HG03439 (cell line): ENCODE results near the gene ZNF76.

Source experiments
- ATAC-seq: cut with Tn5 transposase; IDR thresholded peaks from one replicate; pipeline ENCODE4 v1.9.1; 2021; ENCODE audit warnings: mild to moderate bottlenecking, moderate library complexity; ENCODE audit not compliant: unreplicated experiment

Gene ZNF76

DNA sequence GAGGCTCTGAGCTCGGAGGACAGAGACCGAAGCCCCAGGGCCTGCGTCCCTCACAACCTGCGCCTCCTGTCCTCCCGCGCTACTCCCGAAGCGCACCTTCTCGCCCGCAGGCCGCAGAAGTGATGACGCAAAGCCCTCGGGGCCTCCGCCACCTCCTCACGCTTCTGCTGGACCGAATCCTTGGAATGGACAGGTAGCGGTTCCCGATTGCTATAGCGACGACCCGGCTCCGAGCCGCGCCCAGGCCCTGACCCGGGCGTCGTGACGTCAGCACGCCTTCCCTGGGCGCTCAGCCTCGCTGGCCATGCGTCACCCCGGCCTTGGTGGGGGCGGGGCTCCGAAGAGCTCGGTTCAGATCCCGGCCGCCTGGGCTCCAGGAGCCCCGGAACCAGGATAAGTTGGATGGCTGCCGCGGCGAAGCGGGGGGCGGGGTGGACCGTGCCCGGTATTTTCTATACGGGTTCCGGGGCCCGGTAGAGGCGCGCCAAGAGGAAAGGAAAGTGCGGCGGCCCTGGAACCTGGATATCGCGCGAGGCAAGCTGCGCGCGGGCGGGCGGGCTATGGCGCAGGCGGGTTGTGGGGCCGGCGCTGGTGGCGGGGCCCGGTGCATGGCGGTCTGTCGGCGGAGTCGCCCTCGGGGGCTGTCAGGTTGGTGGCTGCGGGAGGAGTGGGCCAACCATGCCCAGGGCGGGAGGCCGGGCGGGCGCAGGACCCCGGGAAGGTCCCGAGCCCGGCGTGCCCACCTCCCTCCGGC is at the start of gene ZNF76:
Gene ZNF76 (plus strand): TSS at position 542 of the 754 bp plus-strand sequence. CDS start 21,417 bp downstream, outside the sequence.
- ATAC-seq, result peak; percentile 87

DNA sequence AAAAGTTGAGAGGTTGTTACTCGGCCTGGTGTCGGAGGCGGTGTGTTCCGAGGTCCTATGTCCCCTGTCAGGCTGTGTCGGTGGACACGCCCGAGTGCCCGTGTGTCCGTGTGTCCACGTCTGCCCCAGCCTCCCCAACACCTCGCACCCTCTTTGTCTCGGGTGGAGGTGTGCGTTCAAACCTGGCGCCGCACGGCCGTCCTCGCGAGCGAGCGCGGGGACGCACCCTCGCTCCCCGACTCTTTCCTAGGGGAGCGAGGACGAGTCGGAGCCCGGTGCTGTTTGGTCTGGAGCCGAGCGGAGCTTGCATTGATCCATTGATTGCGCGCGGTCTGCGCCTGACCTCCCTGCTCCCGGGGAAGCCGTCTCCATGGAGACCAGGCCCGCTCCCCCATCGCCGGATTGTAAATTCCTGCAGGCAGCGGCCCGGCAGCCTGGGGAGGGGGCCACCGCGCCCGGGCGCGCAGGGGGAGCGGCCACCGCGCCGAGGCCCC is 46.2 kb upstream of the ZNF76 start:
- ATAC-seq, result no peak

DNA sequence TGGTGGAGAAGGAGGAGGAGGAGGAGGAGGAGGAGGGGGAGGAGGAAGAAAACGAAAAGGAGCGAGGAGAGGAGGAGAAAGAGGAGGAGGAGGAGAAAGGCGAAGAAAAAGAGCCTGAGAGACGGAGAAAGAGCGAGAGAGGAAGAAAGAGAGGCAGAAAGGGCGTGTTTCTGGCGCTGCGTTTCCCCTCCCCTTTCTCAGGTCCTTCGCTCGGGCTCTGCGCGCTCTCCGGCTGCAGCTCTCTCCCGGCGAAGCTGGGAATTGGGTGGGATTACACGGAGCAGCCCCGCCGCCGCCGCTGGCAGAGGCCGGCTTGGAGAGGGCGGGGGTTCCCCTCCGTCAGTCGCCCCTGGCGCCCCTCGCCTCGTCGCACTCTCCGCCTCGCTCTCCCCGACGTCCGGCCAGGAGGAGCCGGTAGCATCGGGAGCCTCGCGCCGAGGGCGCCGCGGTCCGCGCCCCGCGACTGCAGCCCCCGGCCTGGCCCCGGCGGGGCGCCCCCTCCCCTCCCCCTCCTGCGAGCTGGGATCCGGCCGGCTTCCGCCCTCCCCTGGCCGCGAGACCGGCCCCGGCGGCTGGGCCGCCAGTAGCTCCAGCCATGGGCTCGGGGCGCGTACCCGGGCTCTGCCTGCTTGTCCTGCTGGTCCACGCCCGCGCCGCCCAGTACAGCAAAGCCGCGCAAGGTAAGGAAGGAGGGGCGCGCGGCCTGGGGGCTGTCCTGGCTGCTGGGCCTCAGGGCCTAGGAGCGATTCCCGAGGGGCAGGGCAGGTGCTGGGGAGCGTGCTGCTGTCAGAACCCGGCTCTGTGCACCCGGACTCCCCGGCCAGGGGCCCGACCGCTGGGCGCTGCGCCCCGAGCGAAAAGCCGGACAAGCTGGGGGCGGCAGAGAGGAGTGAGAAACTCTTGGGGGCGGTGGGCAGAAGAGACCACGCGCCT is 45.4 kb upstream of the ZNF76 start, which contains the start of gene SCUBE3:
Gene SCUBE3 (plus strand): TSS at position 133 of the 933 bp plus-strand sequence. CDS start 463 bp downstream, at position 596.
- ATAC-seq, result no peak

DNA sequence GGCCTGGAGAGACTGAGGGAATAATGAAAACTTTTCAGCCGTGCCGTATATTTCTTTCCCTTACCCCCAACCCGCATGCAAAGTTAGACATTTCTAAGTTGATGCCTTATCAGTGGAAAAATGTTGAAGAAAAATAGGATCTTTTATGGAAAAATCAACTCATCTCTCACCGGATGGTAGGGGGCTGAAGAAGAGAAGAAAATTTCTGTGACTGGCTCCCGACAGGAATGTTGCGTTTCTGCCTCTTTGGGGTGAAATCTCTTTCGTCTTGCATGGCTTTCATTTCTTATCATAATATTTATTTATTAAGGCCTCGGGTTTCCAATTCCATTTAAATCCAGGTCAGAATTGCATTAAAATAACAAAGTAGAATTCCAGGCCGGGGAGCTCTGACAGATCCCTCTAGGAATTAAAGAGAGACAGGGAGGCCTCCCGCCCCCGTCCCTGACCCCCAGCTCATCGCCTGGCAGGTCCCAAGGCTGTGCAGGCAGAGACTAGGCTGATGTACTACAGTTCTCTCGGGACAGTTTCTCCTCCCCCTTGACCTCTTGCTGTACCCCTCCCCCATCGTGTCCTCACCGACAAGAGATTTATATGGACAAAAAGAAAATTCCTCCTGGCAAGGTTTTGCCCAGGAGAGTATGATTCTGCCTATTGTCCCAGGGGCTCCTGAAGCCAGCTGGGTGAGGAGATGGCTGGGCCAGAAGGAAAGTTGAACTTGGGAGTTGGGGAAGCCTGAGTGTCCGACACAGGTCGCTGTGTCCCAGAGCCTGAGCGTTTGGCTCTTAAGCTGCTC is 44.5 kb upstream of the ZNF76 start:
- ATAC-seq, result no peak

DNA sequence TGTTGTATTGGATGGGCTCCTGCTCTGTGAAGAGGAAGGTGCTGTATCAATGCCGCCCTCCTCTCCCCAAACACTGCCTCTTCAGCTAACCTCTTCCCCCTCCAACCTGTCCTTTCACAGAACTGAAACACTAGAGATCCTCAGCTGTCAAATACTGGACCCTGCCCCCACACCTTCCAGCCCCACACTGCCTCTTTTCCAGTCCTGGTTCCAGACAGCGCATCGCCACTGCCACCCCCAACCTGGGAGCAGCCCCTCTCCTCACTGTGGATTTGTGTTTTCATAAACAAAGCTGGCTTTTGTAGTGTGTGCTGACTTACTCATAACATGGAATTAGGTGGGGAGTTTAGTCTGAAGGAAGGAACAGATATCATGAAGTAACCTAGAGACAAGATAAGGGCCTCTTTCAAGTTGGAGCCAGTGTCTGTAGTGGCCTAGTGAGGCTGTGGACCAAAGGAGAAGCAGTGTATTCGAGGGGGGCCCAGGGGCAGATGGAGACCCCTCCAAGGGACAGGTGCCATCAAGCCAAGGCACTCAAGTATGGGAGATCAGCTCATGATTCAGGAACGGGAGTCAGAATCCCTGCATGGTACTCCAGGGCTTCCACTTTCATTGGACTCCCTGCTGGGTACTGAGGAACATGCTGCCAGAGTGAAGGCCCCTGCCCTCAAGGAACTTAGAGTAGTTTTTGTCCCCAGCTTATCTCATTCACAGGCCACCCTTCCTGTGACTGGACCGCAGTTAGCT is 43.7 kb upstream of the ZNF76 start:
- no peak for ATAC-seq

DNA sequence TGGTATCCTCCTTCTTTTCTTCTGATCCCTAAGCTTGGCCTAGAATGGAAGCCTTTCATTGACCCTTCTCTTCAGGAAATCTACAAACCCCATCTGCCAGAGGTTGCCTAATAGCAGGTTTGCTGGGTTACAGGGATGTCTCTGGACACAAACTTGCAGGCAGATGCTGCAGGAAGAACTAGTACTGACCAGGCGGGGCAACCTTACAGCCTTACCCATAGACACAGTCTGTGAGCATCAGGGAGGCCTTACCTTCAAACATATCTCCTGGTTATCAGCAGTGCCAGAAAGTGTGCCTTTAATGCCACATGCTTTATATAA is 43.2 kb upstream of the ZNF76 start:
- no peak for ATAC-seq

DNA sequence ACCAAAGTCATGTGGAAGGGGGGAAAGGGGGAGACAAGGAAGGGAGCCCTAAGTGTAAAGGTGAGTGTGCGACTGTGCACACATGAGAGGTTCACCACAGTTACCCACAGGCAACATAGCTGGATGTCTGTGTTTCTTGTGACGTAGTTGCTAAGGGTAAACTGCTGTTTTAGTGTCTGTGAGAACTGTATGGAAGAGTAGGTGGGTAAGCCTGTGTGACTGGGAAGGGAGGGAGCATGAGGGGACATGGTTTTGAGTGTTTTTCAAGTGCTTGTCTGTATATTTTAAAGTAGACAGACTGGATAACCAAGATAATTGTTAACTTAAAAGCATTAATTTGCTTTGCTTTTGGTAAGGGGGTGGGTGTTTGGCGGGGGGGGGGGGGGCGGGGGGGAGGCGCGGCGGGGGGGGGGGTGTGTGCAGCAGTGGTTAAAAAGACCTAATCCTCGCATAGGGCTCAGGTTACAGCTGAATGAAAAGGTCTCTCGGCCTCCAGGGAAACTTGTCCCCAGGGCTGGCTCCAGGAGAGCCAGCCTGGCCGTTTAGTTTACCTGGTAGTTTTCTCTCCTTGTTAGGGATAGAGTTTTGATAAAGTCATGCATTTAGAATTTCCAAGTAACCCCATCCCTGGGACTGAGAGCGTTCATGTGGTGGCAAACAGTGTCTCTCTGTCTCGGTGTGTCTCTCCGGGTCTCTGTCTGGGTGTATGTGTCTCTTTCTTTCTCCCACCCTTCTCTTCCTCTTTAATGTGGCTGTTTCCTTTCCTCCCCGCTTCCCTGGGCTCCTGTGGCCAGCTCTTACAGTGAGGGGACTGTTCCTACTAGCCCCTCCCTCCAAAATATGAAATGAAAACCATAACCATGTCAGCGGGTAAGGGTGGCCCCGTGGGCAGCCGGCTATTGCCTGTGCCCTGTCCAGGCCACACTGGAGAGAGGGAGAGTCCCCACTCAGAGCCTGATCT is 42.4 kb upstream of the ZNF76 start:
- ATAC-seq, result no peak

DNA sequence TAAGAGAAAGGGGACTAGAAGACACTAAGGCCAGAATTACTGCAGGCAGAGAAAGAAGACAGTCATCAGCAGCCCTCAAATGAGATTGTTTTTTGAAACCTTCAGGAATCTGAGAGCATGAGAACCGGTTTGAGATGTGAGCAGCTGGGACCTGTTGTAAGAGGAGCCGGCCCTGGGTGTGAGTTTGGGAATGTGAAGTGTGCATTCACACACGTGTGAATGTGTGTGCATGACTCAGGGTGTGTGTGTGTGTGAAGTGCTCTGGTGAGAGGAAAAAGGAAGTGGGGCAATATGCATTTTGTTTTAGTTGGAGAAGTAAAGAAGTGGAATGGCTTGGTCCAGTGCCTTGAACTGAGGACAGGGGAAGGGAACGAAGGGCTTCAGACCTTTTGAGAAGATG is 41.5 kb upstream of the ZNF76 start:
- no peak for ATAC-seq

DNA sequence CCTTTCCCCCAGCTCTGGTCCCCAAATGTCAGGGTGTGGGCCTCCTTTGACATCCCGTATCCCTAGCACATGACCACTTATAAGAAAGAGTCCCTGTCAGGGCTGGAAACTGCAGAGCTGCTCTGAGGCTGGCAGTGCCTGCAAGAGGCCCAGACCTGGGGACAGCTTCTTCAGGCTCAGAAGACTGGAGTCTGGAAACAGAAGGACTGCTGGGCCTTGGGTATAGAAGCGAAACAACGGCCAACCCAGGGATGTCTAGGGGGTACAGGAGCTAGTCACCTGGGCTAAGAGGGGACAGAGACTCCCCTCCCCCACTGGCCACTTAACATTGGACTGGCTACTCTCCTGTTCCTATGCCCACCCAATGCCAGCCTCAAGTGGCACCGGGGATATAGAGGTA is 41.1 kb upstream of the ZNF76 start:
- no peak for ATAC-seq

DNA sequence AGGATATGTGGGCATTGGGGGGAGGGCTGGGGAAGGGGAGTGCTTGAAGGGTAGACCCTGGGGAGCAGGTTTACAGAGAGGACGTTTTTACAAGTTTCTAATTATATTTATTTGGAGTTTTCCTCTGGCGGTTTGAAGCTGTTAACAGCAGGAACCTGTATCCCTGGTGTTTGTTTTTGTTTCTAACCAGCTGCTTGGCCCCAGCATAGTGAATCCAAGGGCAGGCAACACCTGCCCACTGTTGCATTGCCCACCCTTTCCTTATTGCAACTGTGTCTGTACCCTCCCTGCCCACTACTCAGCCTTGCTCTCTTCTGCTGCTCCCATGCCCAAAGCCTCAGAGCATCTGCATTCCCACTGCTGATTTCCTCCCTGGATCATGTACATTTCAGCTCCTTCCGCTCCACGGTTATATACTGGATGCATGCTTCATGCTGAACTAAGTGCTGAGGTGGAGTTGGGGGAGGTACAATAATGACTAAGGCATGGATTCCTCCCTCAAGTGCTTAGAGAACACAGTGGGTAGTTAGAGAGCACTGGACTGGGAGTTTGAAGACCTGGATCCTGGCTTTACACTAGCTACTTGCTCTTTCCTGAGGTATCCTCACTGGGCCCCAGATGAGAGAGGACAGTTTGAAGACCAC is 39.7 kb upstream of the ZNF76 start:
- ATAC-seq, result no peak

DNA sequence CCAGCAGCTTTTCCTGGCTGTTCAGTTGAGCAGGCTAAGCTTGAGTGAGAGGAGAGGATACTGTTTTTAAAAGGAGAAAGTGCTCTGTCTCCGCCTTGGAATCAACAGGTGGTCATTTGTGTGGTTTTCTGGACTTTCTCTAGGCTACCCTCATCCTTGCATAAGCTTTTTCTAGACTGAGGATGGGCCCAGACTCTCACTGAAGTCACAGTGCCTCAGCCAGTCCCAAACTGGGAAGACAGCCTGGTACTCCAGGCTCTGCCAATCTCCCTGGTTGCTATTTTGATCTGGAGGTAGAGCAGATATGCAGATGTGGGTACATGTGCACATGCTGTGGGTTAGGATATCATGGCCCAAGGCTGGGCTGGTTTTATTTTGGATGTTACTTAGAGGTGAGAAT is 38.8 kb upstream of the ZNF76 start:
- ATAC-seq, result no peak

DNA sequence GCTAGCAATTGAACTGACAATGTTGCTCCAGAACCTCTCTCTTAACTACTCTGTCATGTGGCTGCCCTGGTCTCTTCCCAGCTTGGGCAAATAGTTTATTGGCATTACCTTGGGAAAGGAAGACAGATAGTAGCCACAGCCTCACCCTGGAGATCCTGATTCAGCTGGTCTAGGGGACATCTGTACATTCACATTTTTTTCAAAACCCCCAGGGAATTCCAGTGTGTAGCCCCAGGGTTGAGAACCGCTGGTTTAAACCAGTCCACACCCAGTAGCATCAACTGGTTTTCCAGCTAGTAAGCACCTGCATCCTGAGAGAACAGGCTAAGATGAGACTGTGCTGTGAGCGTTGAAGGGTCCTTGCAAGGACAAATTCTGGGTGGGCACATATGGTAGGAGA is 36.1 kb upstream of the ZNF76 start:
- ATAC-seq, result no peak

DNA sequence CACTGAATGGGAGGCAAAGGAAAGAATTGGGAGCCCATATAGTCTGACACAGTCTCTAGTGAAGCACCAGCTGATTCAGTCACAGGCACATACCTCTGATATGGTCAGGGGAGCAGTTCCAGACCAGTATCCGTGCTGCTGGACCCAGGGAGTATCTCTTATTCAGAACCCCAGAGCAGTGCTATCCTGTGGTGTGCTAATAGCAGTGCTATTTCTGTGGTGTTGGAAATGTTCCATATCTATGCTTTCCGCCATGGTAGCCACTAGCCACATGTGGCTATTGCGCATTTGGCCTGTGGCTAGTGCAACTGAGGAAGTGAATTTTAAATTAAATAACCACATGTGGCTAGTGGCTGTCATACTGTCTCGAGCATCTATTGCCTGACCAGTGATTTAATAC is 34.8 kb upstream of the ZNF76 start:
- no peak for ATAC-seq

DNA sequence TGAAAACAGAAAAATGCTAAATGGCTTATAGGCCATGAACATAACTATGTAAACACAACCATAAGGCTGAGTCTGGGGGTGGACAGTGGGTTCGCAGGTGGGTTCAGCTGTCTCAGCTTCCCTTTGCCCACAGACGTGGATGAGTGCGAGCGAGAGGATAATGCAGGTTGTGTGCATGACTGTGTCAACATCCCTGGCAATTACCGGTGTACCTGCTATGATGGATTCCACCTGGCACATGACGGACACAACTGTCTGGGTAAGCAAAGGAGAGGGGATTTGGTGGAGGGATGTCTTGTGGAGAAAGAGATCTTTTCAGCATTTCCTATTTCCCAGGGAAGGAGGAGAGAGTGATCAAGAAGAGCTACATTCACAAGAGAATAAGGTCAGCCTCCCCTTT is 31.1 kb upstream of the ZNF76 start:
- no peak for ATAC-seq

DNA sequence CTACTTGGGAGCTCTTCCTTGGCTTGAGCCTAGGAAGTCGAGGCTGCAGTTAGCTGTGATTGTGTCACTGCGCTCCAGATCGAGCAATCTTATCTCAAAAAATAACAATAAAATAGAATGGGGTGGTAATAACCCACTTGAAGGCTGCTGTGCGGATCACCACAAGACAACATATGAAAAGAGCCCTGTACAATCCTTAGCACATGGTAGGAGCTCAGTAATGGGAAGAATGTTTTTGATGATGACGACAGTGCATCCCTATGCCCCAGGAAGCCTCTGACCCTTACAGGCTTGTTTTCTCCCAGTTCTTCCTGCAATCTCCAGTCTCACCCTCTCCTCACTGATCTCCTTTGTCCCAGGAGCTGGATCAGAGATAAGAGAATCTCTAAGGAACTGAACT is 30.2 kb upstream of the ZNF76 start:
- ATAC-seq, result no peak

DNA sequence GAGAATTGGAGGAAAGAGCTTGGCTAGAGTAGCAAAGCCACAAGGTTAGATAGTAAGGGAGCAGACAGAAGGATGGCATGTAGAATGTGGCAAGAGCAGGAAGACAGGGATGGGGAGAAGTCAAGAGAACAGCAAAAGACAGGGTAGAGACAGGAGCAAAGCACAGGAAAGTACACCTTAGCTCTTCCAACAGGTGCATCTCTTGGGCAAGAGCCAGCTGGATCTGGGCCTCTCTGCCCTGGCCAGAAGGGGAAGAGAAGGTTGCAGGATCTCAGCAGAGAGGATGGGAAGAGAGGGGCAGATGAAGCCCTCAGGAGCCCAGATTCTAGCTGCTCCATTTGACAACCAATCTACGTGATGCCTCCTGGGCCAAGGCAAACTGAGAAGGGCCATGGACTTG is 29.0 kb upstream of the ZNF76 start:
- no peak for ATAC-seq

DNA sequence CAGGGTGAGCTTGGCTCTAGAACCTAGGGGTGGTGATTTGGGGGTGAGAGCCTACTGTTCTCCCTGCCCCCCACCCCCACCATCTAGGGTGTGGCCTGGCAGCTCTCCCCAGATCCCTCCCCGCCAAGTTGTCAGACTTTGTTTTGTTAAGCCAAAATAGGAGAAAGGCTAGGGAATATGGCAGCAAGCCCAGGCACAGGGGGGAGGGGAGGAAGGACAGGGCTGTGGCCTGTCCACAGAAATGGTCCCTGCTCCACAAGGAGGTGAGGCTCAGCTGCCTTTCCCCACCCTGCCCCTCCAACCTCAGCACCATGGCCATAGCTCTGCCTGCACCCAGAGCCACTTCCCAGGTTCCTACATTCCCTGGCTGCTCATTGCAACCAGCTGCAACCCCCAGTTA is 28.6 kb upstream of the ZNF76 start:
- ATAC-seq, result no peak

DNA sequence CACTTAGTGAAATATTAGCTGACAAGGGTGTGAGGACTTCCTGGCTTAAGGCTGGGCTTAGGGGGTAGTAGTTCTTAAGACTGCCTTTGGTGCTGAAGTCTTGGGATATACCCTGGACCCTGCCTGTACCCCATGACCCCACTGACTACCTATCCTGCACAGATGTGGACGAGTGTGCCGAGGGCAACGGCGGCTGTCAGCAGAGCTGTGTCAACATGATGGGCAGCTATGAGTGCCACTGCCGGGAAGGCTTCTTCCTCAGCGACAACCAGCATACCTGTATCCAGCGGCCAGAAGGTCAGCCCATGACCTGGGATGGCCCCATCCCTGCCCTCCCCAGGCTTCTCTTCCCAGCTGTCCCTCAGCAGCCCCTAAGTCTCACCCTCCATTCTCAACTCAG is 28.0 kb upstream of the ZNF76 start:
- ATAC-seq, result no peak

DNA sequence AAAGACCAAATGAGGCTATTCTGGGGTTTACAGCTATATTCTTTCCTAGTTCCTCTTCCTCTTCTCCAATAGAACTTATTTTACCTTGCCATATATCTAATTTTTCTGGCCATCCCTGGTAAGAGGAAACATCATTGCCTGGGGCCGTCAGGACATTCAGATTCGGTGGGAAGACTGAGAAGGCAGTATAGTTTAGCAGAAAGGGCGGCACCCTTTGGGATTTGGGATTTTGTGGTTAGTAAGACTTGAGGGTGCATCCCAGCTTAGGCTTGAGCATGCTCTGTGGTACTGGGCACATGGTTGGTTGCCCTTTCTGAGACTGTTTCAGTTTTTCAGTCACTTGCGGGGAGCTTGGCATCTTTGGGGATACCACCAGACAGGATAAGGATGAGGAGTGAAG is 24.6 kb upstream of the ZNF76 start:
- ATAC-seq, result no peak
